Mesothelial cell of epicardium (in vitro differentiated cells): Measurements from ENCODE around the gene TTC9. TPM values are rescaled to one million over a fixed set of nuclear protein-coding genes. Genes with fewer than 3 reads are reported as not detected.
"Not testable (repeated sequence)": the region's sequence is repeated elsewhere in the genome, so short reads cannot be mapped to it uniquely, and the experiment has no call there.

Experiments used
- DNase-seq, 2 experiments: peaks; one replicate each; pipeline ENCODE4 v3.0.0; 2021; ENCODE audit warnings: low spot score in 2 of 2; ENCODE audit not compliant: unreplicated experiment in 2 of 2
- H3K27ac Mint-ChIP-seq: 2 replicates; pipeline ENCODE4 v1.8.0; 2021; ENCODE audit warnings: mixed read lengths
- H3K27me3 Mint-ChIP-seq: 2 replicates; pipeline ENCODE4 v1.8.0; 2021; ENCODE audit warnings: low read depth, mixed read lengths
- H3K36me3 Mint-ChIP-seq: 2 replicates; pipeline ENCODE4 v1.8.0; 2021; ENCODE audit warnings: mixed read lengths
- H3K4me1 Mint-ChIP-seq: 2 replicates; pipeline ENCODE4 v1.8.0; 2021; ENCODE audit warnings: mixed read lengths
- H3K4me3 Mint-ChIP-seq: 2 replicates; pipeline ENCODE4 v1.8.0; 2021; ENCODE audit warnings: mild to moderate bottlenecking, moderate library complexity, mixed read lengths
- H3K9me3 Mint-ChIP-seq: 2 replicates; pipeline ENCODE4 v1.8.0; 2021; ENCODE audit warnings: mixed read lengths
- total RNA-seq: library from RNA; stranded (reverse); gene quantifications from 3 replicates; pipeline ENCODE4 v1.2.1, GENCODE V29; 2021
- TF ChIP-seq, protein P1 (sequence below): fragments of 200-600 bp; sonication (generic); IDR thresholded peaks from one replicate; pipeline ENCODE4 v1.5.0; 2021; ENCODE audit warnings: antibody characterized with exemption; ENCODE audit not compliant: unreplicated experiment

Gene TTC9
- total RNA-seq, 1 donor from 2014 or later: 4.8 TPM

DNA sequence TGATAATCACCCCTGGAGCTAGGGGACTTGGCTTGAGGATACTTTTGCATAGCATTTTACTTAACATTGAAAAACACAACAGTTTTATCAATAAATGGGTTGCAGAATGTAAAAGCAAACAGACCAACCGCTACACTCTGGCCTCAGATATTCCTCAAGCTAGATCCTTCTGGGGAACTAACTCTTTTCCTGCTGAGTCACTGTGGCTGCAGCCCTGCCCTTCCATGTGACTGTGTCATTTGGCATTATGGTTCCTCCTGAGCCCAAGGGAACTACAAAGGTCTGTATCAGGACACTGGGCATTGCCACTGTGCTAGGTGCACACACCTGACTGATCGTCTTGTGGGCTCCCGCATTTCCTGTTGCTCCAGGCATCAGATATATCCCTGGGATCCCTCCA, 56.6 kb downstream of the TTC9 start:
- H3K4me3 Mint-ChIP-seq: no peak overlapping the region
- no peaks in the 10 kb centered on the region for H3K36me3 Mint-ChIP-seq
- no peak overlapping the region for H3K27ac Mint-ChIP-seq
- H3K9me3 Mint-ChIP-seq: no peaks in the 10 kb centered on the region
- no peak for DNase-seq
- peaks cover 11% of the 10 kb centered on the region for H3K27me3 Mint-ChIP-seq
- TF ChIP-seq, protein P1, sequence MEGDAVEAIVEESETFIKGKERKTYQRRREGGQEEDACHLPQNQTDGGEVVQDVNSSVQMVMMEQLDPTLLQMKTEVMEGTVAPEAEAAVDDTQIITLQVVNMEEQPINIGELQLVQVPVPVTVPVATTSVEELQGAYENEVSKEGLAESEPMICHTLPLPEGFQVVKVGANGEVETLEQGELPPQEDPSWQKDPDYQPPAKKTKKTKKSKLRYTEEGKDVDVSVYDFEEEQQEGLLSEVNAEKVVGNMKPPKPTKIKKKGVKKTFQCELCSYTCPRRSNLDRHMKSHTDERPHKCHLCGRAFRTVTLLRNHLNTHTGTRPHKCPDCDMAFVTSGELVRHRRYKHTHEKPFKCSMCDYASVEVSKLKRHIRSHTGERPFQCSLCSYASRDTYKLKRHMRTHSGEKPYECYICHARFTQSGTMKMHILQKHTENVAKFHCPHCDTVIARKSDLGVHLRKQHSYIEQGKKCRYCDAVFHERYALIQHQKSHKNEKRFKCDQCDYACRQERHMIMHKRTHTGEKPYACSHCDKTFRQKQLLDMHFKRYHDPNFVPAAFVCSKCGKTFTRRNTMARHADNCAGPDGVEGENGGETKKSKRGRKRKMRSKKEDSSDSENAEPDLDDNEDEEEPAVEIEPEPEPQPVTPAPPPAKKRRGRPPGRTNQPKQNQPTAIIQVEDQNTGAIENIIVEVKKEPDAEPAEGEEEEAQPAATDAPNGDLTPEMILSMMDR: no peak
- H3K4me1 Mint-ChIP-seq: no peaks in the 10 kb centered on the region

DNA sequence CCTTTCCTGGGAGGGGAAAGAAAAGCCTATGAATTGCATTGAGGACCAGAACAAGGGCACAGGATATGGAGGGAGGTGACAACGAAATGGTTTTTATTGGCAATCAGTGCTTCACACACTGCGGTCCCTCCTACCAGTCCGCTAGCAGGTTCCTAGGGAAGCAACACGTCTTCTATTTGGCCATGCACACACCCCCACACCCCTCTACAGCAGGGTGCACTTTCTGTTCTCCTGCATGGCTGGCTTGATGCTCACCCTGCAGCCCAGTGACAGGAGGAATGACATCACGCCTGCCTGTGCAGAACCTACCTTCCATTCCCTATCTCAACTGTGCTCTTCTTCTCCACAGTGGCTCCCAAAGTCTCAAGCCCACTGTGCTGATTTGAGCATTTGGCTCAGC, 57.9 kb downstream of the TTC9 start:
- Mint-ChIP-seq H3K4me3 (no peak overlapping the region), H3K9me3 (no peaks in the 10 kb centered on the region), H3K36me3 (no peaks in the 10 kb centered on the region), H3K27ac (no peak overlapping the region), H3K4me1 (no peaks in the 10 kb centered on the region), H3K27me3 (peaks cover 11% of the 10 kb centered on the region)
- TF ChIP-seq, protein P1: no peak
- no peak for DNase-seq

DNA sequence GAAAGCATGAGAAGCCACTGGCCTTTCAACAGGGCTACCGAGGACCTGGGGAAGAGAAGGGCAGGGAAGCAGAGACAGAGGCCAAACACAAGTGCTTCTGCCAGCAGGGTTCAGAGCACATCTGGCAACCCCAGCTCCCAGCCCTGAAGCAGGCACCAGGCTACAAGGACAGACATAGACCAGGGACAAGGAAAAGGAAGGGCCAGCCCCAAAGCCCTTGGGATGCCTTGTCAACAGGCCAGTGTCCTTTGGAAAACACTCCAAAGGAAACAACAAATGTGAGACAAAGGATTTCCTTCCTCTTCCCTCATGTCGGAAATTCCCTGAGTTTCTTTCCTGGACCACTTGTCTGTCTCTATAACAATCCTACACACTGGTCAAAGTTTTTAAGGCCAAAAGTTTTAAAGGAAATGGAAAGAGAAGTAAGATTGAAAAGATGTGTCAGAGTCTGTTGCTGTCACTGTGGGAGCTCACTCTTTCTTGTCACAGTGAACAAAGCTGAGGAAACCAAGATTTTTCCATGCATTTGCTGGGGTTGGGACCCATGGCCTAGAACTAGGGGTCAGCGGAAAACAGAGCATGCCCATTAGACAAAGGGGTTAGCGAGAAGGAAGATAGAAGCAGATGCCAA, 59.4 kb downstream of the TTC9 start:
- H3K27me3 Mint-ChIP-seq: peaks cover 11% of the 10 kb centered on the region
- H3K4me1 Mint-ChIP-seq: no peaks in the 10 kb centered on the region
- TF ChIP-seq, protein P1: no peak
- no peaks in the 10 kb centered on the region for H3K9me3 Mint-ChIP-seq
- no peak overlapping the region for H3K27ac Mint-ChIP-seq
- H3K4me3 Mint-ChIP-seq: no peak overlapping the region
- H3K36me3 Mint-ChIP-seq: no peaks in the 10 kb centered on the region
- no peak for DNase-seq

DNA sequence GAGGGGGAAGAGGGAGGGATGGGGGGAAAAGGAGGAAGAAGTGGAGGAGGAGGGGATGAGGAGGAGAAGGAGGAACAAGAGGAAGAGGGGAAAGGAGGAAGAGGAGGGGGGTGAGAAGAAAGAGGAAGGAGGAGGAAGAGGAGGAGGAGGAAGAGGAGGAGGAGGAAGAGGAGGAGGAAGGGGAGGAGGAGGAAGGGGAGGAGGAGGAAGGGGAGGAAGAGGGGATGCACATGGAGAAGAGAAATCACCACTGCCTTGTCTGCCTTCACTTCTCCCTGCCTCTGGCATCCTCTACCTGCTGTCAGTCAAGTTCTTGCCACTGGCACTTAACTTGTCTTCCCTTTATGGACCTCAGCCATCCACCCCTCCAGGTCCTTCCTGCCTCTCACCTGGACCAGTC, 59.9 kb downstream of the TTC9 start:
- Mint-ChIP-seq H3K27ac (no peak overlapping the region), H3K27me3 (peaks cover 11% of the 10 kb centered on the region), H3K36me3 (no peaks in the 10 kb centered on the region), H3K4me1 (no peaks in the 10 kb centered on the region), H3K4me3 (no peak overlapping the region), H3K9me3 (no peaks in the 10 kb centered on the region)
- DNase-seq: no peak
- TF ChIP-seq, protein P1: no peak

DNA sequence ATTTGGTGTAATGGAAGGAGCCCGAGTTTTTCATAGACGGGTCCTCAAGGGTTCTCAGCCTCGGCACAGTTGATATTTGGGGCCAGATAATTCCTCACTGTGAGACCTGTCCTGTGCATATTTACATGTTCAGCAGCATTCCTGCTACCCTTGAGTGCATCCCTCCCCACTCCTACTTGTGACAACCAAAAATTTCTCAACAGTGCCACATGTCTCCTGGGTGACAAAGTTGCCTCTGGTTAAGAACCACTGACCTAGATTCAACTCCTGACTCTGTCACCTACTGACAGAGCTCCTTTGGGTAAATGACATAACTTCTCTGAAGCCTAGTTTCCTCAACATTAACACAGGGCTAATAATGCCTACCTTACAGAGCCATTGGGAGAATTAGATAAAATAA, 60.4 kb downstream of the TTC9 start:
- TF ChIP-seq, protein P1: no peak
- Mint-ChIP-seq H3K27ac (no peak overlapping the region), H3K4me3 (no peak overlapping the region), H3K4me1 (no peaks in the 10 kb centered on the region), H3K9me3 (no peaks in the 10 kb centered on the region), H3K27me3 (peaks cover 11% of the 10 kb centered on the region), H3K36me3 (no peaks in the 10 kb centered on the region)
- no peak for DNase-seq

DNA sequence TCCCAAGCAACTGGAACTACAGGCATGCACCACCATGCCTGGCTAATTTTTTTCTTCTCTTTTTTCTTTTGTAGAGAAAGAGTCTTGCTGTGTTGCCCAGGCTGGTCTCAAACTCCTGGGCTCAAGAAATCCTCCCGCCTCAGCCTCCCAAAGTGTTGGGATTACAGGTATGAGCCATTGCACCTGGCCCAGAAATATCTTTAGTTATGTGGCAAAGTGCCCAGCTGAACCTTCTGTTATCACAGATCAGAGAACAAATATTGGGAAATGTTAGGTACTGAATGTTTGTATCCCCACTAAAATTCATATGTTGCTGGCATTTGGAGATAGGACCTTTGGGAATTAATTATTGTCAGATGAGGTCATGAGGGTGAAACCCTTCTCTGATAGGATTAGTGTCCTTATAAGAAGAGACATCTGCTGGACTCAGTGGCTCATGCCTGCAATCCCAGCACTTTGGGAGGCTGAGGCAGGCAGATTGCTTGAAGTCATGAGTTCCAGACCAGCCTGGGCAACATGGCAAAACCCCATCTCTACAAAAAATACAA, 62.0 kb downstream of the TTC9 start:
- not testable (repeated sequence) for H3K36me3 Mint-ChIP-seq, DNase-seq, H3K27ac Mint-ChIP-seq, H3K4me1 Mint-ChIP-seq, H3K4me3 Mint-ChIP-seq, H3K9me3 Mint-ChIP-seq
- H3K27me3 Mint-ChIP-seq: peaks cover 11% of the 10 kb centered on the region
